Left colon (tissue), 2 donors: Measurements from ENCODE around the gene ZNF792. TPM values are rescaled to one million over a fixed set of nuclear protein-coding genes. Genes with fewer than 3 reads are reported as not detected.
A peak's percentile ranks its signal among the peaks of the same experiment; 100 is the strongest.
"Not testable (repeated sequence)": the region's sequence is repeated elsewhere in the genome, so short reads cannot be mapped to it uniquely, and the experiment has no call there.

ENCODE experiments used
- ATAC-seq: fragments of 200-7000 bp; cut with Tn5 transposase; one replicate; pipeline ENCODE4 v1.9.1; 2020; ENCODE audit warnings: mild to moderate bottlenecking, moderate library complexity
- DNase-seq, 2 donors: peaks; one replicate each; pipeline ENCODE4 v3.0.0-alpha.2; 2020
- intact Hi-C, 2 donors: fragments of 100-400 bp; cut with DNase I in 1 of 2; cut with micrococcal nuclease in 1 of 2; formaldehyde crosslinking; loops; one replicate each; pipeline versions ENCODE4 v1.11.2 to v1.14.0; 2022; cut with DNase I, micrococcal nuclease
- long read RNA-seq: library from polyadenylated mRNA; unstranded; transcript quantifications from one replicate; pipeline ENCODE4 v2.0.0, GENCODE V29; 2021
- total RNA-seq, 2 donors: library from RNA; stranded (reverse); fragmentation: NEBNext Ultra II Directional; extraction: Animal tissue kit (Norgen Biotek cat#: 25700); gene quantifications; one replicate each; pipeline ENCODE4 v1.2.1, GENCODE V29; 2021
- donor health status: DM: no; HTN: no; CAD: no.
- donor health status: DM: yes; HTN: yes; CAD: no.

Gene ZNF792
- total RNA-seq: 1 to 10 TPM; 5.8 to 6.4 TPM
- long read RNA-seq, partial matches to known transcripts: 0 of 5 reads
- long read RNA-seq, other reads (novel, unspliced or antisense): 3 of 5 reads

- peak; percentile 84 for ATAC-seq
- DNase-seq: peak; percentile 69 to 83
- intact Hi-C loops: no loop called here
Observed at GRCh38 chr19:34963573-34964406, at the start of gene ZNF792. Gene ZNF792 (minus strand): TSS chr19:34964229. CDS start chr19:34963662, 567 bp downstream.

DNA sequence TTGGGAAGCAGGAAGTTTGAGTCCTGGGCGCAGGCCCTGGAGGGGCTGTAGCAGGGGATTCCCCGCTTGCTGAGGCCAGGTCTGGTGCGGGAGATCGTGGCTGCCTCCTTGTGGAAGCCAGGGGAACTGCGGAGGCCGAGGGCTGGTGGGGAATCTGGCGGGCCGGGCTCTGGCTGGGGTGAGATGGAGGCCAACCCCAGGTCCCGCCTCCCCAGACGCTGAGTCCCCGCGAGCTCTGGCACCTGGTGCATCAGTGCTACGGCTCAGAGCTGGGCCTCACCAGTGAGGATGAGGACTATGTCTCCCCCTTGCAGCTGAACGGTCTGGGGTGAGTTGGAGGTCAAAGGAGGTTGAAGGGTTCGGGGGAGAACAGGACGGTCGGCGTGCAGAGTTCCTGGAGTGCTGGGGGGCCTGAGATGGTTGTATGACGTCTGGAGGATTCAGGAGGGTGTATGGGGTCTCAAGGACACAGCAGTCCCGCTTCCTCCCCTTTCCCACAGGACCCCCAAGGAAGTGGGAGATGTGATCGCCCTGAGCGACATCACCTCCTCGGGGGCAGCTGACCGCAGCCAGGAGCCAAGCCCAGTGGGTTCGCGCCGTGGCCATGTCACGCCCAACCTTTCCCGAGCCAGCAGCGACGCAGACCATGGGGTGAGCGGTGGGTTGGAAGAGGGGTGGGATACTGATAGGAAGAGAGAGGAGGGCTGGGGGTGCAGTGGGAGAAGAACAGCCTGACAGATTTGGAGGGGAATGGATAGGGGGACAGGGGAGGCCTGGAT lies 49.2 kb upstream of the ZNF792 start:
- DNase-seq (peak; percentile 67 to 83), ATAC-seq (peak; percentile 80)
- intact Hi-C loops: loop anchor here (2.0 to 5.0 kb wide), 2 partner anchors 40 to 41 kb away; no protein-coding TSS in a partner anchor

- DNase-seq (no peak), ATAC-seq (peak; percentile 8)
- intact Hi-C loops: loop anchor here (2.0 to 5.0 kb wide), 2 partner anchors 39 to 40 kb away; no protein-coding TSS in a partner anchor
Observed at GRCh38 chr19:35011737-35012682, 48.0 kb upstream of the ZNF792 start.

GRCh38 chr19:35011091-35011689 lies 47.2 kb upstream of the ZNF792 start:
- DNase-seq: no peak
- no peak for ATAC-seq
- intact Hi-C loops: loop anchor here in 1 of 2 donors (5.0 kb wide), 1 partner anchor 39 kb away; no protein-coding TSS in a partner anchor

DNA sequence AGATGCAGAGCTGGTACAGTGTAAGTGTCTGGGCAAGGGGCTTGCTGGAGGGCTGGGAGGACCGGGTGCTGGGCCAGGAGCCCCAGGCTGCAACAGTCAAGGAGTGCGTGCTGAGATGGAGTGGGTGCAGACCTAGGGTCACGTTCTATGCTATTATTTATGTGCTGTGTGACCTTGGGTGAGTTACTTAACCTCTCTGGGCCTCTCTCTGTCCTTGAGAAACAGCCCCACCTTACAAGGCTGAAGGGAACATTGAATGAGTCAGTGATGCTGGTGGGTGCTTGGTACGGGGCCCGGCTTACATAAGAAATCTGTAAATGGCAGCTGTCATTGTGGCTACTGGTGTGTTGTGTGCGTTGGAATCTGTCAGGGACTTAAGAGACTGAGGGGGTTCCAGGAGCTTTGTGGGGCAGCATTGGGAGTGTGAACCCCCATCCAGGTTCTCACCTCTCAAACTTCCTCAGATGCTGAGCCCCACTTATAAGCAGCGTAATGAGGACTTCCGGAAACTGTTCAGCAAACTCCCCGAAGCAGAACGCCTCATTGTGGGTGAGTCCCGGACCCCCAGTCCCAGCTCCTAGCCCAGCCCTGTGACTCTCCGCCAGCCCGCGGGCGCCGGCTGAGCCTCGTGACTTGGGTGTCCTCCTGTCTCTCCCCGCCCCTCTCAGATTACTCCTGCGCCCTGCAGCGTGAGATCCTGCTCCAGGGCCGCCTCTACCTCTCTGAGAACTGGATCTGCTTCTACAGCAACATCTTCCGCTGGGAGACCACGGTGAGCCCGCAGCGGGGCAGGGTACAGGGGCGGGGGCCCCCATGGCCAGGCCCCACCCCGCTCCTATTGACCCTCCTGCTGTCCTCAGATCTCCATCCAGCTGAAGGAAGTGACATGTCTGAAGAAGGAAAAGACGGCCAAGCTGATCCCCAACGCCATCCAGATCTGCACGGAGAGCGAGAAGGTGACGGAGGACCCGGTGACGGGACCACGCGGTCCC lies 45.7 kb upstream of the ZNF792 start:
- intact Hi-C loops: loop anchor here in 1 of 2 donors (5.0 kb wide), 1 partner anchor 37 kb away; no protein-coding TSS in a partner anchor
- ATAC-seq (no peak), DNase-seq (no peak)

GRCh38 chr19:35008891-35009341 lies 44.9 kb upstream of the ZNF792 start:
- intact Hi-C loops: no loop called here
- DNase-seq: no peak
- no peak for ATAC-seq

GRCh38 chr19:35007427-35007826 lies 43.4 kb upstream of the ZNF792 start:
- DNase-seq, ATAC-seq, intact Hi-C loops: not testable (repeated sequence)

- no peak for ATAC-seq
- no peak for DNase-seq
- intact Hi-C loops: no loop called here
Observed at GRCh38 chr19:35006999-35007365, 43.0 kb upstream of the ZNF792 start.

DNA sequence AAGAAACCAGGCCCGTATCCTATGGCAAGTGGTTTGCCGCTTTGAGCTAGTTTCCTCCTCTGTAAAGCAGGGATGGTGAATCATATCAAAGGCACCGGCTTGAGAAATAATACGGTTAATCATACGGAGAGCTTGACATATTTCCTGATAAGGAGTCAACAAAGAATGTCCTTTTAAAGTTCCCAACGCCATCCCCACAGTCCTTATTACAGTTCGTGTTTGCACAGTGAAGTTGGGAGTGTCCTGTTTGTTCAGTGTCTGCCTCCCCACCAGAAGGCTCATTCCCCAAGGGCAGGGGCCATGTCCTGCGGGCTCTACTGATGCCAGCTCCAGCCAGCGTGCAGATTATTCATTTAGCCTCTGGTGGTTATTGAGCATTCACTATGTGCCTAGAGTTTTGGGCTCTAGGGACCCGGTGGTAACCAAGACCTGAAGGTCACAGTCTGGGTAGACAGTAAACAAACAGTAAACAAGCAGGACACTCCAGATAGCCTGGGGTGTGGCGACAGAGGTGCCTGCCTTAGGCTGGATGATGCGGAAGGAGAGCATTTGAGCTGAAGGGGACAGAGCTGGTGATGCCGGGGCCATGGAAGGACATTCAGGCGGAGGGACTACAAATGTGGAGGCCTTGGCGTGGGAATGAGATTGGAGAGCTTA lies 42.4 kb upstream of the ZNF792 start:
- ATAC-seq: peak; percentile 82
- intact Hi-C loops: no loop called here
- peak; percentile 69 to 81 for DNase-seq

DNA sequence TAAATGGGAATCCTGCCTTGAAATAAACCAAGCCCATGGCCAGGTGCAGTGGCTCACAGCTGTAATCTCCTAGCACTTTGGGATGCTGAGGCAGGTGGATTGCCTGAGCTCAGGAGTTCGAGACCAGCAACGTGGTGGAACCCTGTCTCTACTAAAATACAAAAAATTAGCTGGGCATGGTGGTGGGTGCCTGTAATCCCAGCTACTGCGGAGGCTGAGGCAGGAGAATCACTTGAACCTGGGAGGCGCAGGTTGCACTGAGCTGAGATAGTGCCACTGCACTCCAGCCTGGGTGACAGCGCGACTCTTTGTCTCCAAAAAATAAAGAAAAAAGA lies 41.9 kb upstream of the ZNF792 start:
- DNase-seq, intact Hi-C loops, ATAC-seq: not testable (repeated sequence)

DNA sequence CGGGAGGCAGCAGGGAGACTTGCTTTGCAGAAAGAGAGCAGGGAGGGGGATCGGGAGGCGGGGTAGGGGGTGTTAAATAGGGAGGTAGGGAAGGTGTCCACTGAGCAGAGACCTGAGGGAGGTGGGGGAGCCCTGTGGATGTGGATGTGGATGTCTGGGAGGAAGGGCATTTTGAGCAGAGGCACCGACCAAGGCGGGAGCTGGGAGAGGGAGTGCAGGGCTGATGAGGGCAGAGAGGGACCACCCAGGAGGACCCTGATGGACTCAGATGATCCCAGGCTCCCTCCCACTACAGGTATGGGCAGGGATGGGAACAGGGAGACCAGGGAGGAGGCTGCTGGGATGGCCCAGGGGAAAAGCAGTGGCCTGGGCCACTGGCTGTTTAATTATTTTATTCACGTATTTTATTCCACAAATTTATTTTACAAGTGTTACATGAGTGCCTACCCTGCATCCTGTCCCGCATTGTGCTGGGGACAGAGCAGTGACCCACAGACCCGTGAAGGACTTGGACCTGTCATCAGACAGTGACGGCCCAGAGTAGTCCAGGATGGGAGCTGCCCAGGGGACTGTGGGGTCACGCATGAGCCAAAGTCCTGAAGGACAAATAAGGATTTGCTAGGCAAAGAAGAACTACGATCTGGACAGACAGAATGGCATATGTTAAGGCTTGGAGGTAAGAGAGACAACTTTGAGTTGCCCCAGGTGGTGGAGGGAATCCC lies 41.4 kb upstream of the ZNF792 start:
- ATAC-seq (no peak), DNase-seq (no peak)
- intact Hi-C loops: no loop called here

DNA sequence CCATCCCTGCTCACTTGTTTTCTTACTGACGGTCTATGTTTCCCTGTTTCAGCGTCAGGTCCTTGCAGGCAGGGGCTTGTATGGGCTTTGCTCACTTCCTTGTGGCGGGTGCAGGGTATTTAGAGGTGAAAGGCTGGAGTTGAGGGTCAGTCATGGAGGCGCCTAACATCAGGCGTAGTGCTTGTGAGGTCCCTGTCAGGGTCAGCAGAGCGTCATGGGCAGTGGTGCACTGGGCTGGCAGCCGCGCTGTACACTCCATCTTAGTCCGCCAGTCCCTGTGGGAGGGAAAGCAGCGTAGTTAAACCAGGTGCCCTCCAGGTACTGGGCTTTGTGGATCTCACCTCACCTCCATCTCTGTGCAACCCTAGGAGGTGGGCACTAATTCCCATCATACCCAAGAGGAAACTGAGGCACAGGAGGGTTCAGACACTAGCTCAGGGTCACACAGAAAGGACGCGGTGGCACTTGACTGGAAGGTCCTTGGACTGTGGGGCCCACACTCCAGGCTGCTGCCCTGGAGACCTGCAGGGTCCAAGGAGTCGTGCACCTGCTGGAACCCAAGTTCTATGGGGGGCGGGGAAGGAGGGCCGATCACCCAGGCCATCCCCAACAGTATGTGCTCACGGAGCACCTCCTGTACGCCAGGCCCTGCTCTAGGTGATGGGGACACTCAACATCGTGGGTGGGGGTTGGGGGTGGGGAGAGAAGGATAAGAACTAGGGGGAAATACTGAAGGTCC lies 40.7 kb upstream of the ZNF792 start:
- intact Hi-C loops: no loop called here
- ATAC-seq (no peak), DNase-seq (no peak)

- intact Hi-C loops: no loop called here
- no peak for ATAC-seq
- no peak for DNase-seq
Observed at GRCh38 chr19:35002037-35002535, 38.1 kb upstream of the ZNF792 start.

- DNase-seq (peak in 1 of 2 donors; percentile 45), ATAC-seq (peak; percentile 5)
Observed at GRCh38 chr19:35000647-35001501, 36.8 kb upstream of the ZNF792 start.

More at GRCh38 chr19:35000647-35001501, 36.8 kb upstream of the ZNF792 start:
- intact Hi-C loops: no loop called here
